H1 (cell line): ENCODE data around the gene PUSL1. TPM values are rescaled to one million over a fixed set of nuclear protein-coding genes. Genes with fewer than 3 reads are reported as not detected.

ENCODE experiments used
- CHD2 ChIP-seq: IDR thresholded peaks from 2 replicates; pipeline ENCODE4 v1.6.1; 2012; ENCODE audit warnings: low read length, improper control_type of control experiment
- polyA plus RNA-seq, 7 experiments: library from polyadenylated mRNA; depleted of rRNA in 3 of 7; stranded (reverse) in 5 of 7; unstranded in 2 of 7; fragments of >200 nt in 5 of 7; fragments of 200-250 nt in 2 of 7; gene quantifications; 1 replicate in 5 of 7; 2 replicates in 1 of 7; 4 replicates in 1 of 7; pipeline versions ENCODE4 v1.2.1 to v1.2.3, GENCODE V29; 2011 to 2013; ENCODE audit warnings: missing spikeins in 2 of 7, mixed read lengths in 2 of 7
- total RNA-seq: library from RNA; stranded (reverse); fragmentation: NEBNext Ultra II Directional; extraction: Animal tissue kit (Norgen Biotek cat#: 25700); gene quantifications from 2 replicates; pipeline ENCODE4 v1.2.1, GENCODE V29; 2021
- TF ChIP-seq, protein P1 (sequence below): fragments of 300-600 bp; sonication (generic); IDR thresholded peaks from 2 replicates; pipeline ENCODE4 v1.7.1; 2012; ENCODE audit warnings: low read length, moderate library complexity, mild to moderate bottlenecking, inconsistent platforms; ENCODE audit not compliant: insufficient replicate concordance

PUSL1 gene
- total and polyA plus RNA-seq, 2 of the 8 experiments (the other 6 are each of a cell fraction or from before 2014, with no cell fraction given) = 38.8 to 87.4 TPM

DNA sequence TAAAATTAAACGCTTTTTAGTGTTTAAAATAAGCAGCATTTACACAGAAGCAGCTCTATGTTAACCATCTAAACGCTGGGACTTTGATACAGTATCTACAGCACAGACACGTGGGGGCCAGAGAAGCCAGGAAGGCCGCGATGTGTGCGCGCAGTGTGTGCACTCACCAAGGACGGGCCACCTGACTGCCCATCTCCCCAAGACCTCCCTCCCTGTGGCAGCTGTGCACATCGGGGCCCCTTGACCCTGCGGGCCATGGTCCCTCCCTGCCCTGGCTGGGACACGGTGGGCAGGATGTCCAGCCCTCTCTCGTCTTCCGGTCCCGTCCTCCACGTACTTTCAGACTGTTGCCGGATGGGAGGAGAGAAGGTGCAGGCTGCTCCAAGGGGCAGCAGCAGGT is 26.9 kb downstream of the PUSL1 start (continued):
- TF ChIP-seq, protein P1, sequence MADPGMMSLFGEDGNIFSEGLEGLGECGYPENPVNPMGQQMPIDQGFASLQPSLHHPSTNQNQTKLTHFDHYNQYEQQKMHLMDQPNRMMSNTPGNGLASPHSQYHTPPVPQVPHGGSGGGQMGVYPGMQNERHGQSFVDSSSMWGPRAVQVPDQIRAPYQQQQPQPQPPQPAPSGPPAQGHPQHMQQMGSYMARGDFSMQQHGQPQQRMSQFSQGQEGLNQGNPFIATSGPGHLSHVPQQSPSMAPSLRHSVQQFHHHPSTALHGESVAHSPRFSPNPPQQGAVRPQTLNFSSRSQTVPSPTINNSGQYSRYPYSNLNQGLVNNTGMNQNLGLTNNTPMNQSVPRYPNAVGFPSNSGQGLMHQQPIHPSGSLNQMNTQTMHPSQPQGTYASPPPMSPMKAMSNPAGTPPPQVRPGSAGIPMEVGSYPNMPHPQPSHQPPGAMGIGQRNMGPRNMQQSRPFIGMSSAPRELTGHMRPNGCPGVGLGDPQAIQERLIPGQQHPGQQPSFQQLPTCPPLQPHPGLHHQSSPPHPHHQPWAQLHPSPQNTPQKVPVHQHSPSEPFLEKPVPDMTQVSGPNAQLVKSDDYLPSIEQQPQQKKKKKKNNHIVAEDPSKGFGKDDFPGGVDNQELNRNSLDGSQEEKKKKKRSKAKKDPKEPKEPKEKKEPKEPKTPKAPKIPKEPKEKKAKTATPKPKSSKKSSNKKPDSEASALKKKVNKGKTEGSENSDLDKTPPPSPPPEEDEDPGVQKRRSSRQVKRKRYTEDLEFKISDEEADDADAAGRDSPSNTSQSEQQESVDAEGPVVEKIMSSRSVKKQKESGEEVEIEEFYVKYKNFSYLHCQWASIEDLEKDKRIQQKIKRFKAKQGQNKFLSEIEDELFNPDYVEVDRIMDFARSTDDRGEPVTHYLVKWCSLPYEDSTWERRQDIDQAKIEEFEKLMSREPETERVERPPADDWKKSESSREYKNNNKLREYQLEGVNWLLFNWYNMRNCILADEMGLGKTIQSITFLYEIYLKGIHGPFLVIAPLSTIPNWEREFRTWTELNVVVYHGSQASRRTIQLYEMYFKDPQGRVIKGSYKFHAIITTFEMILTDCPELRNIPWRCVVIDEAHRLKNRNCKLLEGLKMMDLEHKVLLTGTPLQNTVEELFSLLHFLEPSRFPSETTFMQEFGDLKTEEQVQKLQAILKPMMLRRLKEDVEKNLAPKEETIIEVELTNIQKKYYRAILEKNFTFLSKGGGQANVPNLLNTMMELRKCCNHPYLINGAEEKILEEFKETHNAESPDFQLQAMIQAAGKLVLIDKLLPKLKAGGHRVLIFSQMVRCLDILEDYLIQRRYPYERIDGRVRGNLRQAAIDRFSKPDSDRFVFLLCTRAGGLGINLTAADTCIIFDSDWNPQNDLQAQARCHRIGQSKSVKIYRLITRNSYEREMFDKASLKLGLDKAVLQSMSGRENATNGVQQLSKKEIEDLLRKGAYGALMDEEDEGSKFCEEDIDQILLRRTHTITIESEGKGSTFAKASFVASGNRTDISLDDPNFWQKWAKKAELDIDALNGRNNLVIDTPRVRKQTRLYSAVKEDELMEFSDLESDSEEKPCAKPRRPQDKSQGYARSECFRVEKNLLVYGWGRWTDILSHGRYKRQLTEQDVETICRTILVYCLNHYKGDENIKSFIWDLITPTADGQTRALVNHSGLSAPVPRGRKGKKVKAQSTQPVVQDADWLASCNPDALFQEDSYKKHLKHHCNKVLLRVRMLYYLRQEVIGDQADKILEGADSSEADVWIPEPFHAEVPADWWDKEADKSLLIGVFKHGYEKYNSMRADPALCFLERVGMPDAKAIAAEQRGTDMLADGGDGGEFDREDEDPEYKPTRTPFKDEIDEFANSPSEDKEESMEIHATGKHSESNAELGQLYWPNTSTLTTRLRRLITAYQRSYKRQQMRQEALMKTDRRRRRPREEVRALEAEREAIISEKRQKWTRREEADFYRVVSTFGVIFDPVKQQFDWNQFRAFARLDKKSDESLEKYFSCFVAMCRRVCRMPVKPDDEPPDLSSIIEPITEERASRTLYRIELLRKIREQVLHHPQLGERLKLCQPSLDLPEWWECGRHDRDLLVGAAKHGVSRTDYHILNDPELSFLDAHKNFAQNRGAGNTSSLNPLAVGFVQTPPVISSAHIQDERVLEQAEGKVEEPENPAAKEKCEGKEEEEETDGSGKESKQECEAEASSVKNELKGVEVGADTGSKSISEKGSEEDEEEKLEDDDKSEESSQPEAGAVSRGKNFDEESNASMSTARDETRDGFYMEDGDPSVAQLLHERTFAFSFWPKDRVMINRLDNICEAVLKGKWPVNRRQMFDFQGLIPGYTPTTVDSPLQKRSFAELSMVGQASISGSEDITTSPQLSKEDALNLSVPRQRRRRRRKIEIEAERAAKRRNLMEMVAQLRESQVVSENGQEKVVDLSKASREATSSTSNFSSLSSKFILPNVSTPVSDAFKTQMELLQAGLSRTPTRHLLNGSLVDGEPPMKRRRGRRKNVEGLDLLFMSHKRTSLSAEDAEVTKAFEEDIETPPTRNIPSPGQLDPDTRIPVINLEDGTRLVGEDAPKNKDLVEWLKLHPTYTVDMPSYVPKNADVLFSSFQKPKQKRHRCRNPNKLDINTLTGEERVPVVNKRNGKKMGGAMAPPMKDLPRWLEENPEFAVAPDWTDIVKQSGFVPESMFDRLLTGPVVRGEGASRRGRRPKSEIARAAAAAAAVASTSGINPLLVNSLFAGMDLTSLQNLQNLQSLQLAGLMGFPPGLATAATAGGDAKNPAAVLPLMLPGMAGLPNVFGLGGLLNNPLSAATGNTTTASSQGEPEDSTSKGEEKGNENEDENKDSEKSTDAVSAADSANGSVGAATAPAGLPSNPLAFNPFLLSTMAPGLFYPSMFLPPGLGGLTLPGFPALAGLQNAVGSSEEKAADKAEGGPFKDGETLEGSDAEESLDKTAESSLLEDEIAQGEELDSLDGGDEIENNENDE = no peak
- TF ChIP-seq CHD2 = no peak
